ENCODE results near the gene CCDC116.
"Not testable (repeated sequence)": the region's sequence is repeated elsewhere in the genome, so short reads cannot be mapped to it uniquely, and the experiment has no call there.

Gene CCDC116

GRCh38 chr22:21632237-21632895 lies at the start of gene CCDC116:
CCDC116 (plus strand) TSS chr22:21632760; CDS start chr22:21633182, 422 bp downstream.
- no peak for FAIRE-seq
- no peak for DNase-seq (ENCODE audit: insufficient read length, low spot score)
- no peak for TF ChIP-seq POLR2A (IDR thresholded peaks at IDR 0.05; ENCODE audit: low read depth, low read length)

- TF ChIP-seq POLR2A (IDR thresholded peaks at IDR 0.05; ENCODE audit: low read depth, low read length): no peak
- no peak for DNase-seq (ENCODE audit: insufficient read length, low spot score)
- no peak for FAIRE-seq
Measured at GRCh38 chr22:21582801-21583740, 49.5 kb upstream of the CCDC116 start.

- no peak for TF ChIP-seq POLR2A (IDR thresholded peaks at IDR 0.05; ENCODE audit: low read depth, low read length)
- DNase-seq (ENCODE audit: insufficient read length, low spot score) (no peak), FAIRE-seq (no peak)
Measured at GRCh38 chr22:21585389-21585788, 47.2 kb upstream of the CCDC116 start.

GRCh38 chr22:21587803-21588611 lies 44.6 kb upstream of the CCDC116 start:
- no peak for TF ChIP-seq POLR2A (IDR thresholded peaks at IDR 0.05; ENCODE audit: low read depth, low read length)
- DNase-seq (ENCODE audit: insufficient read length, low spot score) (no peak), FAIRE-seq (no peak)

GRCh38 chr22:21589396-21589795 lies 43.2 kb upstream of the CCDC116 start:
- DNase-seq (ENCODE audit: insufficient read length, low spot score) (no peak), FAIRE-seq (no peak)
- no peak for TF ChIP-seq POLR2A (IDR thresholded peaks at IDR 0.05; ENCODE audit: low read depth, low read length)

- FAIRE-seq: no peak
- DNase-seq (ENCODE audit: insufficient read length, low spot score): no peak
- no peak for TF ChIP-seq POLR2A (IDR thresholded peaks at IDR 0.05; ENCODE audit: low read depth, low read length)
Measured at GRCh38 chr22:21590809-21591641, 41.5 kb upstream of the CCDC116 start.

GRCh38 chr22:21591695-21592094 lies 40.9 kb upstream of the CCDC116 start:
- no peak for DNase-seq (ENCODE audit: insufficient read length, low spot score)
- no peak for TF ChIP-seq POLR2A (IDR thresholded peaks at IDR 0.05; ENCODE audit: low read depth, low read length)
- no peak for FAIRE-seq

- no peak for FAIRE-seq
- no peak for DNase-seq (ENCODE audit: insufficient read length, low spot score)
- no peak for TF ChIP-seq POLR2A (IDR thresholded peaks at IDR 0.05; ENCODE audit: low read depth, low read length)
Measured at GRCh38 chr22:21592422-21592821, 40.1 kb upstream of the CCDC116 start.

GRCh38 chr22:21593406-21594232 lies 38.9 kb upstream of the CCDC116 start:
- FAIRE-seq (no peak), DNase-seq (ENCODE audit: insufficient read length, low spot score) (no peak)
- no peak for TF ChIP-seq POLR2A (IDR thresholded peaks at IDR 0.05; ENCODE audit: low read depth, low read length)

GRCh38 chr22:21594865-21595452 lies 37.6 kb upstream of the CCDC116 start:
- DNase-seq (ENCODE audit: insufficient read length, low spot score) (no peak), FAIRE-seq (no peak)
- TF ChIP-seq POLR2A (IDR thresholded peaks at IDR 0.05; ENCODE audit: low read depth, low read length): no peak

- not testable (repeated sequence) for FAIRE-seq; DNase-seq (ENCODE audit: insufficient read length, low spot score)
Measured at GRCh38 chr22:21596356-21597135, 36.0 kb upstream of the CCDC116 start.
